CD4-positive, alpha-beta T cell treated with Interleukin-17A for 1 hour (primary cell): ENCODE data around the gene ZMIZ1.
"Not testable (repeated sequence)": the region's sequence is repeated elsewhere in the genome, so short reads cannot be mapped to it uniquely, and the experiment has no call there.

ENCODE experiments used
- DNase-seq: peaks from one replicate; pipeline ENCODE4 v3.0.0-alpha.2; 2020

The ZMIZ1 gene

DNA sequence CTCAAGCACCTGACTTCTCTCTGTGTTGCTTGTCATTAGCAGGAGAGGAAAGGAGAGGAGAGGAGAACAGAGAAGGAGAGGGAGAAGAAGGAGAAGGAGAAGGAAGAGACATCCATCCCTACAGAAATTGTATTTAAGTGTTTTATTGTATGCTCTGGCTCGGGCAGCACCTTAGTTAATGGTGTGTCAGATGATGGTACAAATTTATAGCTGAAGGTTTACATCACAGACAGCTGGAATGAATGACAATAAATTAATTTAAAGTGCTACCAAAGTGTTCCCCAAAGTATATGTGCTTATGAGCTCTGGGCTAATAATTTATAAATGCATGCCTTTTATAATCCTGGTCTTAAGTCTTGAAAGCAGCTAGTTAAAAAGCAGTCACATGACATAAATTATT lies 38.1 kb upstream of the ZMIZ1 start:
- DNase-seq: no peak

DNA sequence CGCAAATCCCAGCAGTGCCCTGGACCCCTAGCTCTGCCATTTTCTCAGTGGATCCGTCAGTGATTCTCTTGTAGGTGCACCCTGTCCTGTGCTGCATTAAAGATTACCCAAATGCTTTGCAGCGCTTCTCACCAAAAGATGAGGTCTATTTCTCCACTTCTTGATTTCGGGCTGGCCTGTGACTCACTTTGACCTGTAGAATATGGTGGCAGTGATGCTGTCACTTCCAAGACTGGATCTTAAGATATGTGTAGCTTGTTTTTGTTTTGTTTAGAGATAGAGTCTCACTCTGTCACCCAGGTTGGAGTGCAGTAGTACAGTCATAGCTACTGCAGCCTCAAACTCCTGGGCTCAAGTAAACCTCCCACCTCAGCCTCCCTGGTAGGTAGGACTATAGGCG lies 37.0 kb upstream of the ZMIZ1 start:
- DNase-seq: no peak

DNA sequence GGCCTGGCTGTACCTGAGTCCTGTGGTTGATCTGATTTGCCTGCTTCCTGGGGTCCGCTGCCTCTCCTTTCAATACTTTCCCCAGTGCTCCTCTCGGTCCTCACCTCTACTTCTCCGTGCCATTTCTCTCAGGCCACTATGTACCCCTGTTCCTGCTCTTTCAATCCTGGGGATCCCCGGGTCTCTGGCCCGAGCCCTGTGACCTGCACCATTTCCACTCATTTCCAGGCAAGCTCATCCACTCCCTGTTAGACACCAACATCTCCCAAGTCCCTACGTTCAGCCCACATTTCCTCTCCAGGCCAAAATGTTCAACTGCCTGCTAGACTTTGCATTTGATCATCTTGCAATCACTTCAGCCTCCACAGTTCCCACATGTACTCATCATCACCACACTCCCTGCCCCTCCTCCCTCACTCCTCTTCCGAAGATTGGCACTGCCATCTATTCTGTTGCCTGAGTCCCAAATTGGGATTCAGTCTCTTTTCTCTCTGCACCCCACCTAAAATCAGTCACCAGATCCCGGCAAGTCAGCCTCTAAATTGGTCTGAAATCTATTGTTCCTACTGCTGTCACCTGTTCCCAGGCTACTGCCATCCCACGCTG lies 34.4 kb upstream of the ZMIZ1 start:
- no peak for DNase-seq

DNA sequence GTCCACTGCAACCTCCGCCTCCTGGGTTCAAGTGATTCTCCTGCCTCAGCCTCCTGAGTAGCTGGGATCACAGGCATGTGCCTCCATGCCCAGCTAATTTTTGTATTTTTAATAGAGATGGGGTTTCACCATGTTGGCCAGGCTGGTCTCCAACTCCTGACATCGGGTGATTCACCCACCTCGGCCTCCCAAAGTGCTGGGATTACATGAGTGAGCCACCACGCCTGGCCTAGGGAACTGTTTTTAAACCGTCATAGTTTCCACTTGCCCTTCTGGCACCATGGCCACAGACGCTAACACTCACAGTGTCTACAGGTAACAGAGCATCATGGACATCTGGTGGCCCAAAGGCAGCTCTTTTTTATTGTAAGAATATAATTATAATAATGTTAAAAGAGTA lies 32.4 kb upstream of the ZMIZ1 start:
- not testable (repeated sequence) for DNase-seq

DNA sequence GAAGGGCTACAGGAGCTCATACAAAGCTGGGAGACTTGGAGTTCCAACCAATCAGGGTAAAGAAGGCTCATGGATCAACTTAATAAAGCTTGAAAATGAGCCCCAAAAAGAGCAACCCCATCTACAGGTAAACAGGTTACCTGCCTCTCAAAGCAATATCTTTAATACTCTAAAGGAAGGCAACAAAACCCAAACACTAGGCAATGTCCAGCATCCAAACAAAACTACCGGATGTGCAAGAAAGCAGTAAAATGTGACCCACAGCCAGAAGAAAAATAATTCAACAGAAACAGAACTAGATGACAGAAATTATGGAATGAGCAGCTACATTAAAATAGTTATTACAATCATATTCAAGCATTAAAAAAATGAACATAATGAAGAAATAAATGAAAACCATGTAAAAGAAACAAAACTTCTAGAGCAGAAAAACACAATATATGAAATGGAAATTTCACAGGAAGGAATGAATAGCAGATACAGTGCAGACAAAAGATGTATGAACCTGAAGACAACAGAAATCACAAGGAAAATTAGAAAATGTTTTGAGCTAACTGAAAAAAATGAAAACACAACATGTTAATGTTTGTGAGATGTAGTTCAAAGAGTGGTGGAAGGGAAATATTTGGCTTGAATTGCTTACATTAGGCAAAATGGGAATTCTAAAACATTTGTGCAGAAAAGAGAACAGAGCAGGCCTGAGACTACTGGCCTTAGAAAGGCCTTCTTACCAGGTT lies 30.5 kb upstream of the ZMIZ1 start:
- DNase-seq: no peak

DNA sequence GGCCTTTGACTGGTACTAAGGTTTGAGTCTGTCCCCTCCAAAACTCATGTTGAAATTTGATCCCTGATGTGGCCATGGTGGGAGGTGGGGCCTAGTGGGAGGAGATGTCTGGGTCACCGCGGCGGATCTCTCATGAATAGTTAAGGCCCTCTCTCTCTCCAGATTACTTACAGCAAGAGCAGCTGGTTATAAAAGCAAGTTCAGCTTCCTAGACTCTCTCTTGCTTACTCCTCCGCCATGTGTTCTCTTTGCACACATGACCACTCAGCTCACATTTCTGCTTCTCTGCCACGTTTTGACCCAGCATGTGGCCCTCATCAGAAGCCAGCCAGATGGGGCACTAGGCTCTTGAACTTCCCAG lies 29.9 kb upstream of the ZMIZ1 start:
- DNase-seq: no peak

DNA sequence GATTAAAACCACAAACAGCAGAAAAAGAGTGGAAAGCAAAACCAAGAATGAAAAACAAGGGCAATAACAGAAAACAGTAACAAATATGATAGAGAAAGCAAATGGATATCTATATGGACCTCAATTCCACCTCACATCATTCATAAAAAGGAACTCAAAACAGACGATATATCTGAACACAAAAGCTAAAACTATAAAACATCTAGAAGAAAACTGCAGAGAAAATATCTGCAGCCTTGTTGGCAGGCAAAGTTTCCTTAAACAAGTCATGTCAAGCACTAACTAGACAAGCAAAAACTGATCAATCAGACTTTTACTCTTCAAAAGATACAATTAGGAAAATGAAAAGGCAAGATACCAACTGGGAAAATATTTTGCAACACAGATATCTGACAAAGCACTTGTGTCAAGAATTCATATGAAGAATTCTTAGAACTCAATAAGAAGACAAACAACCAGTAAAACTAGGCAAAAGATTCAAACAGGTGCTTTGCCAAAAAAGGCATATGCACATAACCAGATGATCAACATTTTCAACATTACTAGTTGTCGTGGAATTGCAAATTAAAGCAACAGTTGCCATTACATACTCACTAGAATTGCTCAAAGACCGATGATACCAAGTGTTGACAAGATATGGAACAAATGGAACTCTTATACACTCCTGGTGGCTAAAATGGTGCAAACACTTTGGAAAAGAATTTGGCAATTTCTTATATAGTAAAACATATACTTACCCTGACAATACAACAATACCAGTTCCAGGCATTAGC lies 25.9 kb upstream of the ZMIZ1 start:
- DNase-seq: no peak

DNA sequence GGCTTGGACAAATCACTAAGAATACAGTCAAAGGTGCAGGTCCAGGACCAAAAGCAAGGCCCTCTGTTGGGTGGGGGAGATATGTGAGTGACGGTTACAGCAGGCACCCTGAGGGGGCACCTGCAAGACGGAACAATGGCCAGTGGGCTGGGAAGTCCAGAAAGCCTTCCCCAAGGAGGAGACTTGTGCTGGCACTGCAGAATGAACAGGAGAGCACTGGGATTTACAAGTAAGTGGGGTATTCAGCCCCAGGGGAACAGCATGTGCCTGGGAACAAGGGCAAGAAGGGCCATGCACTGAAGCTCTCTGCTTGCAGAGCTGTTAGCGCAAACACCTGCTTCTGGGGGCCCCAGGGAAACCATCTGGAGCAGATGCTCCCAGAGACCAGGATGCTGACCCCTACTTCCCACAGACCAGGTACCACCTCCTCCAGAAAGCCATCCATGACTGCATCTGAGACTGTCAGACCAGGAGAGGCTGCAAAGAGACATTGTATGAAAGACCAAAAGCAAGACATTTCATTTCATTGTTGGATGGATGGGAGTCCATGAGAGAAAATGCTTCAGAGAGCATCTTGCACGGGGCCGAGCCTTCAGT lies 24.6 kb upstream of the ZMIZ1 start:
- no peak for DNase-seq

DNA sequence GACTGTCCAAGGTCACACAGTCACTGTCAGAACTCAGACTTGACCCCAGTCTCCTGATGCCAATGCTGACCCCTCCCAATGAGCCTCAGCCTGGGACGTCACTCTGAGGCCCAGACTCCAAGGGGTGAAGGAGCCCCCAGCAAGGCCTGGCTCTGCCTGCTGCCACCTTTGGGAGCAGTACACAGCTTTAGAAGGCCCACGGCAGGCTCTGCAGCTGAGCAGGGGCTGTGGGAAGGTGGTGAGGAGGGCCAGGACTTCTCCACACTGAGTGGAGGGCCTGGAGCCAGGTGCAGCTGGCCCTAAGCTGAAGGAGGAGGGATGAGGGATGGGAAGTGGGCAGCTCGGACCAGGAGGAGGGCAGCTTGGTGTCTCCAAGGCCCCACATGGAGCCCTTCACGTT lies 23.9 kb upstream of the ZMIZ1 start:
- no peak for DNase-seq

DNA sequence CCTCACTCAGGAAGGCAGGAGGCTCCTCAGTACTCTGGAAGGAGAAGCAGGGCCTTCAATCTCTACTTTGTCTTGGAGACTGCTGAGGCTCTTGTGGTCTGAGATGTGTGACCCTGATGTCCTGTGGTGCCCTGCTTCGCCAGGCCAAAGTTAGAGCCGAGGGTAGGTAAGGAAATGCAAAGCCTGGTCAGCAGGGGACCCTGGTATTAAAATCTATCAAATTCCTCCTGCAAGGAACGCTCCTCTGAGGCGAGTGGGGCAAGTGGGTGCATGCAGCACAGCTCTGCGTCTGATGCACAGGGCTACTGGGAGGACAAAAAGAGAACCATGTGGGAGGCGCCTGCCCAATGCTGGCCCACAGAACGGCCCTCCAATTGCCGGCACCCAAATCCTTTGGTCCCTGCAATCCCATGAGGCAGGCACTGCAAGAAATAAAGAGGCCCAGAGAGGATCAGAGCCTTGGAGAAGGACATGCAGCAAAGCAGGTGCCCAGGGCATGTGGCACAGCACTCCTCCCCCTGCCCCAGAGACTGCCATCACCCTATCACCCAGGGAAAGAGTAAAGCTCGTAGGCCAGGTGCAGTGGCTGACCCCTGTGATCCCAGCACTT lies 23.1 kb upstream of the ZMIZ1 start:
- no peak for DNase-seq

DNA sequence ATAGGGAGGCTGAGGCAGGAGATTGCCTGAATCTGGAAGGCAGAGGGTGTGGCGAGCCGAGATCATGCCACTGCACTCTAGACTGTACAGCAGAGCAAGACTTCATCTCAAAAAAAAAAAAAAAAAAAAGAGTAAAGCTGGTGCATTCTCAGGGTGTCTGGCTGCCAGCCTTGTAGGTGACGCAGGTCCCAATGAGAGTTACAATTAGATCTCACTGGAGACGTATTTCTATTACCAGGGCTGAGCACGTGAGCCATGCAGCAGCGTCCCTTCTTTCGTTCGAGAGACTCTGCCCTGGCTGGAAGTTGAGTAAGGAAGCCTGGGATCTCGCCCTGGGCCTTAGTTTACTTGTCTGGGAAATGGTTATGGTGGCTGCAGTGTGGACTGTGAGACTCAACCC lies 22.4 kb upstream of the ZMIZ1 start:
- DNase-seq: no peak

DNA sequence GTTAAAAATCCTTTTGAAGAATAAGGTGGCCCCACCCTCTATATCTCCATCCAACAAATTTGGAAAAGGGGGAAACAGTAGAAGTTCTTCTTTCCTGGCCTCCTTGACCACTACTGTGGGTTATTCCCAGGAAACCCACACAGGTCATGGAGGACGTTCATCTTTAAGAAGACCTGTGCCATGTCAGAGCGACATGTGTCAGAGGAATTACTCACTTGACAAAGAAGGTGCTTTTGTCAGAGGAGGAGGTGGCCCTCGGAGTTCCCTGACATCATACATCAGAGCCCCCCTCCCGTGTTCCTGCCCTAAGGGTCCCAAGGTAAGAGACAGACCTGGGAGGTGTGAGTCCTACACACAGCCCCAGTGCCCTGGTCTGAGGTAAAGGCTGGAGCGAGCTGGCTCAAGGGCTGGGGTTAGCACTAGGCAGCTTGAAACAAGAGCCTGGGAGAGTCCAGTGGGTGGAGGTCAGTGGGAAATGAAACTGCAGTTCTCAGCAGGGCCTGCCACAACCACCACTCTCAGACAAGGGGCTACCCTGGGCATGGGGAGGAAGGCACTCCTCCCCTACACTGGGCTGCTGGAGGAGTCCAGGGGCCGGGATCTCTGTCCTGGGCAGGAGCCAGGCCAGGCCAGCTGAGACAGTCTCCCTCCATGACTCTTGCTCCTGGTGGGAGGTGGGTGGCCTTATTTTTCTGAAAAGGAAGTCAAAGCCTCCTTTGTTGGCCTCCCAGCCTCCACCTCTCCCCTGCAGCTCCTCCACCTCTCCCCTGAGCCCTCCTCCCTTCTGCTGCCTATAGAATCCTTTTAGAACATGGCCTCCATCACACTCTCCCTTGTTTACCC lies 21.8 kb upstream of the ZMIZ1 start:
- DNase-seq: no peak

DNA sequence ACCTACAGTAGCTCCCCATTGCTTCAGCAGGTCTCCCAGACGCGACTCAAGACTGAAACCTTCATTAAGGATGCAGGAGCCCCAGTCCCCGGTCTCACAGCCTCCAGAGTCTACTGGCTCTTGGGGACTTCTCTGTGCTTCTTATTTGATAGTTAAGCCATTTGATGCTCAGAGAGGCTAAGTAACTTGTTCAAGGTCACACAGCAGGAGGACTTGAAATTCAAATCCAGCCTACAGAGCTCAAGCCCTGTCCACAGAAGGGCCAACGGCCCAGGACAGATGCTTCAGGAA lies 21.2 kb upstream of the ZMIZ1 start:
- no peak for DNase-seq

DNA sequence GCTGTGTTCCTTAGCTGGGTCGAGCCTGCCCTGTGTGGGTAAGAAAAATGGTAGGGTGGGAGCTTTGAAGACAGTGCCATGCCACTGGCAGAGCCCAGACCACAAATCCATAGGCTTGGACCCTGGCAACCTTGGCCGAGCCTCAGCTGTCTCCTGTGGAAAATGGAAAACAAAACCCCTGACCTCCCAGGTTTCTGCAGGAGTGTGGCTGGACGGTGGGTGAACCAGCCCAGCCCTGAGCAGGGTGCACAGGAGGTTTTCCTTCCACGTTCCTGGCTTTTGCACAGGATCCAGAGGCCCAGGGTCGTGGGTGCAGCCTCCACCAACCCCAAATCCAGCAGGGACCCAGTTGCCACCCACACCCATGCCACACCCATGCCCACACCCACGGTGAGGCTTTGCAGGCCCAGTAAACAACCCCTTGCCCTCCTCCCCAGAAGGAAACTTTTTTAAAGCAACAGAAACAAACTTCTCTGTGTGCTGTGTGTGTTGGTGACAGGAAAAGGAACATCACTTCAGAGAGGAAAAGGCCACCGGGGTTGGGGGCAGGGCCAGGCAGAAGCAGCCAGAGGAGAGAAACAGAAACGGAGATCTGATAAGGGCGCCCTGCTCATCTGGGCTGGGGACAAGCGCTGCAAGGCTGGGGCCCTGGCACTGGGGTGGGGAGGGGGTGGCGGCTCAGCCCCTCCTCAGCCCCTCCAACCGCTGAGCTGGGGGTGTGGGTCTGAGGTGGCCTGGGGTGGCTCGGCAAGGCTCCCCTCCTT lies 20.7 kb upstream of the ZMIZ1 start:
- peak; percentile 70 for DNase-seq

DNA sequence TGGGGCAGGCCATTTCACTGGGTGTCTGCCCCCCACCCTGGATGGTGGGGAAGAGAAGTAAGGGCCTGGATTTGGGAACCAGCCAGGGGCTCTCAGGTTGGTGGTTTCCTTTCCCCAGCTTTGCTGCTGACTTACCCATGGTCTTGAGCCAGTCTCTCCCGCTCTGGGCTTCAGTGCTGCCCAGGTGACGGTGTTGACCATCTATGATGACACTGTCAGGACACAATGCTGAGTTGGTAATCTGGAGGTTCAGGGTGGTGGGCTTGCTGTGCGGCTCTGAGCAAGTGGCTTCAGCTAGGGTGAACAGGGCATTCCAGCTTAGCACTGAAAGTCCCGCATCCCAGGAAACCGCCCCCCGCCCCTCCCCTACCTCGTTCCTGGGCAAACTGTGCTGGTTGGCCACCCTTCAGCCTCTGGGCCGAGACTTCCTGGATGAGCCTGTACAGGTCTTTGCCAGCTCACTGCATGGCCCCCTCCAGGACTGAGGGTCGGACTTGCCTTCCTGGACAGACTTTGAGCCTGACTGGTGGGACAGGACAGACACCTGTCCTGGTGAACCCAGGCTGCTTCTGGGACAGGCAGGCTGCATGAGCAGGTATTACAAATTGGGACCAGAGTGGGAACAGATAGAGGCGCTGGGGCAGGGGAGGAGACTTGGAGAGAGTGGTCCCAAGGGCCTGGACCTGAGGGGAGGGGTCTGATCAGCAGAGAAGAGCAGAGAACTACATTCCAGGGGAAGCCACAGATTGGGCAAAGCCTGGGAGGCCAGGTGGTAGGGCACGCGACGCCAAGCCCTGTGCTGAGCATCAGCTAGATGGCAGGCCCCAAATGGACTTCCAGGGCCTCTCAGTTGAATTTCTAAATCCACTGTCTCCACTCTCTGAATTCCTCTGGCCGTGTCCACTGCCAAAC lies 19.9 kb upstream of the ZMIZ1 start:
- DNase-seq: no peak

DNA sequence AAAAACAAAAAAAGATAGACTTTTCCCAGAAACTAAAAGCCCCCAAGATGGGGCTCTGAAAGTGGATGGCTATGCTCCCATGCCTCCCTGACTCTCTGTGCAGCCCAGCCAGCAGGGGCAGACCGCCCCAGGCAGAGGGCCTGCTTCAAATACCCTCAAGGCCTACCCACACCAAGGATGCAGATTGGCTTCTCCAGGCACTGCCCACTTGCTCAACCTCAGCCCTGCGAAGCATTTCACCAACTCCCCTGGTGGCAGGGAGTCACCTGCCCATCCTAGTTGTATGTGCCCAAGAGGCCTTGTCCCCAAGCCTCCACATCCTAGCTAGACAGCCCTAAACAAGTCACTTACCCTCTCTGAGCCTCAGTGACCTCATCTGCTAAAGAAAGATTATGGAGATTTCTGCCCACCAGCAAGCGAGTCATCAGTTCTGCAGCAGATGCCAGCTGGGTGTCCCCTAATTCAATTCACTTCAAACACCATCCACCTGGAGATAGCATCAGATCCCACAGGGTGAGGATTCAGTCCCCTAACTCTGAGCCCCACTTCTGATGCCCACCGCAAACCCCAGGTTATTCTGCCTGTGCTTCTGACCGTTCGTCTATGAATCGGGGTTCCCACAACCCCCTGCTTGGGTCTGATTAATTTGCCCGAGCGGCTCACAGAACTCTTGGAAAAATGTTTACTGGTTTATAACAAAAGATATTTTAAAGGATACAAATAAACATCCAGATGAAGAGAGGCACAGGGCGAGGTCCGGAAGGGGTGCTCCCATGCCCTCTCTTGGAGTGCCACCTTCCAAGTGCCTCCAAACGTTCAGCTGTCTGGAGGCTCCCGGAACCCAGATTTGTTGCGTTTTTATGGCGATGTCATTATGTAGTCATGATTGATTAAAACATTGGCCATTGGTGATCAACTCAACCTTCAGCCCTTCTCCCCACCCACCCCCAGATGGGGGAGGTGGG lies 18.6 kb upstream of the ZMIZ1 start:
- DNase-seq: no peak

DNA sequence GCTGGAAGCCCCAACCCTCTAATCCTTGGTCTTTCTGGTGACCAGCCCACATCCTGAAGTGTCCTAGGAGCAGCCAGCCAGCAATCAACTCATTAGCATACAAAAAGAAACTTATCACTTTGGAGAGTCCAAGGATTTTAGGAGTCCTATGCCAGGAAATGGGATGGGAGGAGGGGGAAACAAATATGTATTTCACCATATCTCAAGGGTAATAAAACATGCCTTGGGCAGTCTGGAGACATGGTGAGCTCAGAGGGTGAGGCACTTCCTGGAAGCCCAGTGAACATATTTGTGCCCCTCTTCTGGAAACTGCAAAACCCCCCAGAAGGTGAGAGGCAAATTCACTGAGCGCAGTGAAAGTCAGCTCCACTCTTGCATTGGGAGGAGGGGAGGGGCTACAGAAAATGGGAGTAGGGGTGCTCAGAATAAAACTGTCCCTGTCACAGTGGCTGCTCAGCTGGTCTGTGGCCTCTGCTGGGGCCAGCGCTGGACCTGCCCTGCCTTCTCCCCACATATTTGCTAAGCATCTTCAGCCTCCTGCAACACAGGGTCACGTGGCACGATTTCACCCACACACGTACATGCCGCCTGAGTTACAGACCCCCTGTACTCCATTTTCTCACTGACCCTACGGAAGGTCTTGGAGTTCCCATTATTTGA lies 17.7 kb upstream of the ZMIZ1 start:
- no peak for DNase-seq

DNA sequence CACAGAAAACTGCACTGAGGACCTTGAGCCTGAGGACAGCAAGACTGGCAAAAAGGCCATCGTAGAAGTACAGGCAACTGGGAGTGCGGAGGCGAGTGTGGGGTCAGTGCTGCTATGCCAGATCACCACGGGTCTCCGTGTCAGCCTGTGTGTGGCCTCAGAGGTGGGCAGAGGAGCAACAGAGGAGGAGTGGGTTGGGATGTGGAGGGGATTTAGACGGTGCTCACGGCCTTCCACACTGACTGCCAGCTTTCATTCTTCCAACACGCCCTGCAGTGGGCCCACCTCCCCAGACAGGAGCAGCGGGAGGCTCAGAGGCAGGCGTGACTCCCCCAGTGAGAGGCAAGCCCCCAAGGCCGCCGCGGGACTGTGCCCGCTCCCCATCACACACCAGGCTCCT lies 17.0 kb upstream of the ZMIZ1 start:
- no peak for DNase-seq
